Muscle layer of colon (tissue), 2 donors: Measurements from ENCODE around the gene AREG.

ENCODE experiments used
- H3K27ac ChIP-seq: one replicate; pipeline ENCODE4 v1.7.0; 2013; ENCODE audit warnings: low read depth, mild to moderate bottlenecking, low read length, moderate library complexity
- H3K27me3 ChIP-seq, 2 donors: one replicate each; pipeline ENCODE4 v1.7.0; 2013; ENCODE audit warnings: low read length in 2 of 2, mild to moderate bottlenecking in 2 of 2; ENCODE audit not compliant: insufficient read depth in 2 of 2, control insufficient read depth in 1 of 2
- H3K36me3 ChIP-seq: one replicate; pipeline ENCODE4 v1.7.0; 2013; ENCODE audit warnings: mild to moderate bottlenecking, low read length; ENCODE audit not compliant: insufficient read depth
- H3K4me1 ChIP-seq: one replicate; pipeline ENCODE4 v1.7.0; 2013; ENCODE audit warnings: mild to moderate bottlenecking, low read length; ENCODE audit not compliant: insufficient read depth
- H3K4me3 ChIP-seq, 2 donors: one replicate each; pipeline ENCODE4 v1.7.0; 2013; ENCODE audit warnings: low read length in 2 of 2, low read depth in 1 of 2, mild to moderate bottlenecking in 1 of 2, moderate library complexity in 1 of 2
- H3K9ac ChIP-seq: one replicate; pipeline ENCODE4 v1.7.0; 2013; ENCODE audit warnings: low read length
- H3K9me3 ChIP-seq: one replicate; pipeline ENCODE4 v1.7.0; 2013; ENCODE audit warnings: mild to moderate bottlenecking, low read length
- donor health status: abdominal sarcoma.
- donor health status: Adenocarcinoma of cecum.

Gene AREG

DNA sequence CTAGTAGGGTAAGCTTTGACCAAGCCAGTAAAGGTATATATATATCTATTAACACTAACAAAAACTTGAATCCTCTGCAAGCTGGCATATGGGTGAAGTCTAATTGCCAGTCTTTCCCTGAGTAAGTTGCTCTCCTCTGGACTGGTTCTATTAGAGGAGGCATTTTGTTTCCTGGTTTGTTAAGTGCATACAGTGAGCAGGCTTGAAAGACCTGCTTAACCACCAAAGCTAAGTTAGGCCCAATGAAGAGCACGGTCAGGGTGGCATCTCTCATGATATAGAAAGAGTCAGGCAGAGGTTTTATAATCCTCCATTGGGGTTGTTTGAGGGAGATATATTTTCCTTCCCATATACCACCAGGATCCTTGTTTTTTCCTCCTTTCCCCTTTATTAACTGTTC is 9.6 kb upstream of the AREG start:
- Histone ChIP-seq H3K27me3 (no peaks in the 10 kb centered on the region), H3K36me3 (no peaks in the 10 kb centered on the region), H3K4me1 (no peaks in the 10 kb centered on the region), H3K9me3 (no peaks in the 10 kb centered on the region), H3K9ac (no peak overlapping the region), H3K4me3 (no peak overlapping the region), H3K27ac (no peak overlapping the region)

DNA sequence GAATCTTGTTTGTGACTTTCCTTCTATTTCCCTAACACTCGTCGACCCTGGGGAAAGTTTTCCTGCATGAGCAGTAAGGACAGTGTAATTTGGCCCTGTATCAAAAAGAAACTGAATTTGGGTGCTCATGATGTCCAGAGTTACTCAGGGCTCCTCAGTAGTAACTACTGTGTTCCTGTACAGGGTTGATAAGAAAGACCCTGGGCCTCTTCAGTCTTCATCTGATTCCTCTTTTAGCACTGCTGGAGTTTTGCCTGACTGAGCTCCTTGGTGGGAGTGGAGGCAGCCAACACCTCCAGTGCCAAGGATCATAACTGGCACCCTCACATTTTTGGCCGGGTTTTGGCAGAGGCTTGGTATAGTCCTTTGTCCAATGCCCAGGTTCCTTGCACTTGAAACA is 7.1 kb upstream of the AREG start:
- Histone ChIP-seq H3K27ac (no peak overlapping the region), H3K9ac (no peak overlapping the region), H3K36me3 (no peaks in the 10 kb centered on the region), H3K4me3 (no peak overlapping the region), H3K9me3 (no peaks in the 10 kb centered on the region), H3K27me3 (no peaks in the 10 kb centered on the region), H3K4me1 (no peaks in the 10 kb centered on the region)

DNA sequence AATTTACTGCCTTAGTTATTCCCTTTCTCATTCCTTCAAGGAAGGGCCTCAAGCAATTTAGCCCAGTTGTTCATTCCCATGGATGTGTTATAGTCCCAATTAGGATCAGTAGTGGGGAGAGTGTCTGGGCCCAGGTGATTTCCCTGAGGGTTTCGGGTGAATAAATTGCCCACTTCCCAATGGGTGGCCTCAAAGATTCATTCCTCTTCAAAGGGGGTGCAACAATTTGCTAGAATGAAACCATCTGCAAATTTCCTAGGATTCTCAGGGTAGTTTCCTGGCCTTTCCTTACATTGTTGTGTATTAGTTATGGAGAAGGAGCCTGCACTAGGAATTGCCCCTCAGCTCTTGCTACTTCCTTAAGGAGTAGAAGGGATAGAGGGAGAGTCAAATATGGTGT is 6.3 kb upstream of the AREG start:
- H3K9ac ChIP-seq, result no peak overlapping the region
- H3K4me1 ChIP-seq, result no peaks in the 10 kb centered on the region
- no peaks in the 10 kb centered on the region for H3K9me3 ChIP-seq
- no peaks in the 10 kb centered on the region for H3K36me3 ChIP-seq
- H3K4me3 ChIP-seq, result no peak overlapping the region
- H3K27me3 ChIP-seq, result no peaks in the 10 kb centered on the region
- no peak overlapping the region for H3K27ac ChIP-seq

DNA sequence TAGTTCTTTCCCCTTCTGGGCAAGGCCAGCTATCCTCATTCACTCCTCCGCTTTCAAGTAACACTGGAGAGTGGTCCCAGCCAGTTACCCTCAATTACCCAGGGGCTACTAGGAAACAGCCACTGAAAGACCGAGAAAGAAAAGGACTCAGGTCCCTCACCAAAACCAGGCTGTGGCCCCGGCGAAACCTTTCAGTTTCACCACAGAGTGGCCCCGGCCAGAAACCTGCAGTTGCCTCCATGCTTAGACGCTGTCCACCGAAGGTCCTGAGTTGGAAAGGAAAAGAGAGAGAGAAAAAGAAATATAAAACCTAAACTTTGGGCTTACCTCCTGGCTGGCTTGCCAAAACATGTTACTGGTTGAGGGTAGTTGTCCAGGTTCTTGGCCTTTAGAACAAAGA is 5.0 kb upstream of the AREG start:
- no peaks in the 10 kb centered on the region for H3K36me3 ChIP-seq
- no peaks in the 10 kb centered on the region for H3K27me3 ChIP-seq
- no peak overlapping the region for H3K4me3 ChIP-seq
- H3K27ac ChIP-seq, result no peak overlapping the region
- H3K9ac ChIP-seq, result no peak overlapping the region
- H3K4me1 ChIP-seq, result no peaks in the 10 kb centered on the region
- no peaks in the 10 kb centered on the region for H3K9me3 ChIP-seq

DNA sequence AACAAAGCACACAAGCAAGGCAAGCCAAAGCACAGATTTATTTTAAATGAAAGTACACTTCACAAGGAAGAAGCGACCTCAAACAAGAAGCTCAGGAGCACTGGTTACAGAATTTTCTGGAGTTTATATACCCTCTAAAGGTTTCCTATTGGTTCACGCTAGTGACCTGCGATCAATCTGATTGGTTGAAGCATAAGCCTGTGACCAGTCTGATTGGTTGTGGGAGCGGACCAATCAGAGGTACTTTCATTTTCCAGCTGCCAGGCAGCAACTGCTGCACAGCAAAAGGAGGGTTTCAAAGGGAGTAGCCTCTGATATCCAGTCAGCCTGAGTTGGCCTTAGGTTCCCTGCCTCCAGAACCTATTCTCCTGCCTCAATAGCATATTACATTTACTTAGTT is 4.6 kb upstream of the AREG start:
- no peaks in the 10 kb centered on the region for H3K4me1 ChIP-seq
- no peaks in the 10 kb centered on the region for H3K36me3 ChIP-seq
- H3K4me3 ChIP-seq, result no peak overlapping the region
- no peak overlapping the region for H3K27ac ChIP-seq
- H3K27me3 ChIP-seq, result no peaks in the 10 kb centered on the region
- no peak overlapping the region for H3K9ac ChIP-seq
- no peaks in the 10 kb centered on the region for H3K9me3 ChIP-seq

DNA sequence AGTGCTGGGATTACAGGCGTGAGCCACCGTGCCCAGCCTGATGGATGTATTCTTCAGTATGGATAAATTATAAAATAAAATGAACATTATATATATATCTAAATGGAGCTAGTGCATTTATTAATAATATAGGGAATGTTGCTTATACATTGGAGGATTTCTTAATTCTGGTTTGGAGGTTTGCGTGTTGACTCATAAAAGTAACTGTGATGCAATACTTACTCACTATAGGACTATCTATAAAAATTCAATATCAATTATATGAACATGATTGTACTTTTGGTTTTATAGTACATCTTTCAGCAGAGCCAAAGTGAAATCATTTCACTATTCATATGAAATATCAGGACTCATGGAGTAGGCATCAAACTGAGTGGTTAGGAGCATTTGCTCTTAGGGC is 3.2 kb upstream of the AREG start:
- no peaks in the 10 kb centered on the region for H3K27me3 ChIP-seq
- H3K4me3 ChIP-seq, result no peak overlapping the region
- no peaks in the 10 kb centered on the region for H3K4me1 ChIP-seq
- no peaks in the 10 kb centered on the region for H3K36me3 ChIP-seq
- H3K9me3 ChIP-seq, result no peaks in the 10 kb centered on the region
- no peak overlapping the region for H3K27ac ChIP-seq
- H3K9ac ChIP-seq, result no peak overlapping the region

DNA sequence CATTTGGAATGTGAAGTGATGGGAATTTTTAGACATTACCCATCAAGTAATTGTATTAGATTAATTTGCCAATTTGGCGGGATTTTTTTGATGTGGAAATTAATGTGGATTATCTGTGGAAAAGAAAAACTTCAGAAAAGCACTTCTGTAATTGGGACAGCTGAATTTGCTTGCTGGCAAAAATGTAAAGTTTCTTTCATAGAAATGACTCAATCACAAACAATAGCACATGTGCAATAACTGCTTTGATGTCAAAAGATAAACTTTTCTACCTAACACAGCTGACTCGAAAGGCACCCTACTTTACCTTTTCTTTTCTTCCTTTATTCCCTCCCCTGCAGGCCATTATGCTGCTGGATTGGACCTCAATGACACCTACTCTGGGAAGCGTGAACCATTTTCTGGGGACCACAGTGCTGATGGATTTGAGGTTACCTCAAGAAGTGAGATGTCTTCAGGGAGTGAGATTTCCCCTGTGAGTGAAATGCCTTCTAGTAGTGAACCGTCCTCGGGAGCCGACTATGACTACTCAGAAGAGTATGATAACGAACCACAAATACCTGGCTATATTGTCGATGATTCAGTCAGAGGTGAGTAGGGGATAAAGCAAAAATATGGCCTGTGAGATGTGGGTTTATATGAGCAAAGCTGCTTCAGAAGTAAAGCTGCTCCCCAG is 1.4 kb downstream of the AREG start:
- no peaks in the 10 kb centered on the region for H3K36me3 ChIP-seq
- no peak overlapping the region for H3K9ac ChIP-seq
- H3K27me3 ChIP-seq, result no peaks in the 10 kb centered on the region
- no peak overlapping the region for H3K27ac ChIP-seq
- no peaks in the 10 kb centered on the region for H3K9me3 ChIP-seq
- H3K4me3 ChIP-seq, result no peak overlapping the region
- no peaks in the 10 kb centered on the region for H3K4me1 ChIP-seq

DNA sequence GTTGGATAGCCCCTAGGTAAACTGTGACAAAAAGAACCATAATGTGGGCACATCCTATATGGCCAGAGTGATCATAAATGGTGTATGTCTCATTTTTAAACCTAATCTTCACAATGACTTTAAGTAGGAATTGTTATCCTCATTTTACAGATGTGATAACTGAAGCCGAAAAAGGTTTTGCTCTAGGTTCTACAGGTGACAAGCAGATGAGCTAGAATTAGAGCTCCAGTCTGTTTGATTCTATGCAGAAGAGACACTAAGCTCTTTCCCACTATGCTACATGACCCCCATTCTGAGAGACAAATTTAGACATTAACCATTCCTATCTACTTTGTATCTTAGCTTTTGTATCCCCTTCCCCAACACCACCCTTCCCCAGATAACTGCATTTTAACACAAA is 2.0 kb downstream of the AREG start:
- Histone ChIP-seq H3K4me3 (no peak overlapping the region), H3K27ac (no peak overlapping the region)

DNA sequence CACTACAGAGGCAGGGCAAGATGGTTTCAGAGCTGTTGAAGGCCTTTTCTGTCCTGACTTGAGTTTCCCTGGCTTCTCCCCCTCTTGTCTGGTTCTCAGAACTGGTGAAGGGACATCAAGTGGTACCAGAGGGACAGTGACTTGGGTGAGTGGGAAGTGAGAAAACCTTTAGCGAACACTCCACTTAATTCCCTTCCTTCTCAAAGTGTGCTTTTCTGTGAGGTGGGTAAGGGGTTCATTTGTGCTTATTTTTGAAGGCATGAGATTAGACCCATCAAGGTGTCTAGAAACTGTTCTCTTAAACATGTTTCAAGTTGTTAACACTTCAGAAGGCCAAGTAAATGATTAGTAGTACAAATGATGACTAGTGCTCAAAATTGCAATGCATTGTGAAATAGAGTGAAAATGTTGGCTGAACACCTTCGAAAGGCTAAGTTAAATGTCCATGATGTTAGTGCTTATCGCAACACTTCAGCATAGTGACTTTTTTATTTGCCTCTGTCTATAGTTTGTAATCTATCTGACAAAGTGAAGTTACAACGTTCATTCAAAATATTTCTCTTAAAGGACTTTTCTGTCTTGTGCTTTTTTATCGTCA is 2.8 kb downstream of the AREG start:
- no peaks in the 10 kb centered on the region for H3K27me3 ChIP-seq
- no peak overlapping the region for H3K9ac ChIP-seq
- H3K27ac ChIP-seq, result no peak overlapping the region
- no peaks in the 10 kb centered on the region for H3K36me3 ChIP-seq
- no peak overlapping the region for H3K4me3 ChIP-seq
- H3K9me3 ChIP-seq, result no peaks in the 10 kb centered on the region
- no peaks in the 10 kb centered on the region for H3K4me1 ChIP-seq

More for the DNA sequence above, 2.0 kb downstream of the AREG start:
- Histone ChIP-seq H3K27me3 (no peaks in the 10 kb centered on the region), H3K36me3 (no peaks in the 10 kb centered on the region), H3K9me3 (no peaks in the 10 kb centered on the region), H3K9ac (no peak overlapping the region), H3K4me1 (no peaks in the 10 kb centered on the region)

DNA sequence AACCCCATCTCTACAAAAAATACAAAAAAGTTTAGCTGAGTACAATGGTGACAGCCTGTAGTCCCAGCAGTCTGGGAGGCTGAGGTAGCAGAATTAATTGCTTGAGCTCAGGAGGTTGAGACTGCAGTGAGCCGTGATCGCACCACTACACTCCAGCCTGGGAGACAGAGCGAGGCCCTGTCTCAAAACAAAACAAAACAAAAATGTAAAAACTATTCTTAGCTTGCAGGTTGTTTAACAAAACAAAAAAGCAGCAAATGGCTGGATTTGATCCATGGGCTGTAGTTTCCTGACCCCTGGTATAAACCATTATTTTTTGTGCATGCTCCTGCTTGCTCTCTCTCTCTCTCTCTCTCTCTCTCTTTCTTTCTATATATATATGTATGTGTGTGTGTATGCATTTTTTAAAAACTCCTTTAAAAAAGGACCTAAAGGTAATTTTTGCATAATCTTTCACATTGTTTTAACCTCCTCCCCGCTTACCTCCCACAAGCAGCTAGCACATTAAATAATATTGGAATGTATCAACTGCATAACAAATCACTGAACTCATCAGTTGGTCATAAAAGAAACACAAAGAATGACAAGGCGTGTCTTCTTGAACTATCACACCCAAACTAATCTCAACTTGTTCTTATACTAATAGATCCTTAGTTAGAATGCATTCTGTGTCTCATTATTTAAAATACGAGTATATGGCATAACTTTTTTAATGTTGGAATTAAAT is 4.8 kb downstream of the AREG start:
- H3K9ac ChIP-seq, result no peak overlapping the region
- H3K4me1 ChIP-seq, result no peaks in the 10 kb centered on the region
- H3K9me3 ChIP-seq, result no peaks in the 10 kb centered on the region
- no peak overlapping the region for H3K27ac ChIP-seq
- no peaks in the 10 kb centered on the region for H3K36me3 ChIP-seq
- H3K27me3 ChIP-seq, result no peaks in the 10 kb centered on the region
- no peak overlapping the region for H3K4me3 ChIP-seq

DNA sequence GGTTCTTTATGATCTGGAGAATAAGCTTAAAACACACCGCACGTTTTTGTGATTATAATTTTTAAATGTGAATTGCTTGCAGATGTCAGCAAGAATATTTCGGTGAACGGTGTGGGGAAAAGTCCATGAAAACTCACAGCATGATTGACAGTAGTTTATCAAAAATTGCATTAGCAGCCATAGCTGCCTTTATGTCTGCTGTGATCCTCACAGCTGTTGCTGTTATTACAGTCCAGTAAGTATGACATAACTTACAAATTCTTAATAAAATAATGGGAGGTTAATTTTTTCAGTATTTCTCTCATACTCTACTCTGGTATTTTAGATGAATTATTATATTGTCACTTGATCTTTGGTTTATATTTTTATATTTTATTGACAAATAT is 5.4 kb downstream of the AREG start:
- H3K36me3 ChIP-seq, result no peaks in the 10 kb centered on the region
- no peaks in the 10 kb centered on the region for H3K27me3 ChIP-seq
- no peak overlapping the region for H3K27ac ChIP-seq
- no peak overlapping the region for H3K9ac ChIP-seq
- H3K4me1 ChIP-seq, result no peaks in the 10 kb centered on the region
- no peaks in the 10 kb centered on the region for H3K9me3 ChIP-seq
- H3K4me3 ChIP-seq, result no peak overlapping the region

DNA sequence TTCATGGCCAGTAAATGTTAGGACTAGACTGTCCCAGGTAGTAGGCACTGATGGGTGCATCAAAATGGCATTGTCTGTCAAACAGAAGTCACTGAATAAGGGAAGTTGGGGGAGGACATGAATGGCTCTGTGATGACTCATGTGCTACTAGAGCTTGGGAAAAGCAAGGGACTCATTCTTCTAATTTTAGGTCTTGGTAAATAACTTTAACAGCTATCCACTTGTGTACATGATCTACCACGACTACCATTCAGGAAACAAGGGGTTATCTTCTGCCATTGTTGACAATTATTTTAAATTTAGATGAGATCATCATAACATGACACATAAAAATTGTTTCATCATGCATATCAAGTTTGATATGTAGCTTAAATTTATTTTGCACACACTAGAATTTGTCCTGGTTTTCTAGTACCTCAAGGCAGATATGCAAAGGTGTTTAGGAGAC is 6.3 kb downstream of the AREG start:
- Histone ChIP-seq H3K36me3 (no peaks in the 10 kb centered on the region), H3K4me3 (no peak overlapping the region), H3K27me3 (no peaks in the 10 kb centered on the region), H3K9me3 (no peaks in the 10 kb centered on the region), H3K9ac (no peak overlapping the region), H3K4me1 (no peaks in the 10 kb centered on the region), H3K27ac (no peak overlapping the region)
